Islet of Langerhans (tissue), 1 donor: ENCODE measurements around the gene WDR53.
"Not testable (repeated sequence)": the region's sequence is repeated elsewhere in the genome, so short reads cannot be mapped to it uniquely, and the experiment has no call there.

Experiments
- FAIRE-seq: peaks from one replicate; lab custom pipeline; 2011; peaks lifted over from hg19 to GRCh38; lab: Jason Lieb, UNC

WDR53 gene

GRCh38 chr3:196568246-196569002, at the start of gene WDR53, which contains the start of gene FBXO45:
Gene WDR53 (minus strand): TSS chr3:196568554. CDS start chr3:196561475, 7,079 bp downstream.
Gene FBXO45 (plus strand): TSS chr3:196568660. CDS start chr3:196568985, 325 bp downstream.
- FAIRE-seq = no peak

GRCh38 chr3:196617256-196617655, 48.9 kb upstream of the WDR53 start:
- no peak for FAIRE-seq

GRCh38 chr3:196615234-196615633, 46.9 kb upstream of the WDR53 start:
- FAIRE-seq = not testable (repeated sequence)

- no peak for FAIRE-seq
Observed at GRCh38 chr3:196611761-196612483, 43.6 kb upstream of the WDR53 start.

GRCh38 chr3:196609805-196610515, 41.6 kb upstream of the WDR53 start:
- FAIRE-seq = no peak

GRCh38 chr3:196609343-196609775, 41.0 kb upstream of the WDR53 start:
- no peak for FAIRE-seq

GRCh38 chr3:196608693-196609092, 40.3 kb upstream of the WDR53 start:
- FAIRE-seq = no peak

- FAIRE-seq = no peak
Observed at GRCh38 chr3:196604548-196604947, 36.2 kb upstream of the WDR53 start.

- FAIRE-seq = no peak
Observed at GRCh38 chr3:196603683-196604082, 35.3 kb upstream of the WDR53 start.

- FAIRE-seq = no peak
Observed at GRCh38 chr3:196602673-196603072, 34.3 kb upstream of the WDR53 start.

- FAIRE-seq = no peak
Observed at GRCh38 chr3:196600359-196600758, 32.0 kb upstream of the WDR53 start.

- no peak for FAIRE-seq
Observed at GRCh38 chr3:196599734-196600128, 31.4 kb upstream of the WDR53 start.

GRCh38 chr3:196597971-196598733, 29.8 kb upstream of the WDR53 start:
- not testable (repeated sequence) for FAIRE-seq

GRCh38 chr3:196596355-196596754, 28.0 kb upstream of the WDR53 start:
- no peak for FAIRE-seq

- FAIRE-seq = no peak
Observed at GRCh38 chr3:196590279-196590678, 21.9 kb upstream of the WDR53 start.

- no peak for FAIRE-seq
Observed at GRCh38 chr3:196585044-196585757, 16.8 kb upstream of the WDR53 start.

- no peak for FAIRE-seq
Observed at GRCh38 chr3:196572389-196572788, 4.0 kb upstream of the WDR53 start.

GRCh38 chr3:196570332-196570731, 2.0 kb upstream of the WDR53 start:
- FAIRE-seq = not testable (repeated sequence)

GRCh38 chr3:196569003-196569516, 706 bp upstream of the WDR53 start:
- no peak for FAIRE-seq

GRCh38 chr3:196563721-196564225, 4.6 kb downstream of the WDR53 start:
- FAIRE-seq = no peak

- no peak for FAIRE-seq
Observed at GRCh38 chr3:196559826-196560225, 8.5 kb downstream of the WDR53 start.
